GM19372 (cell line): ENCODE data around the gene SUCNR1.
"Not testable (repeated sequence)": the region's sequence is repeated elsewhere in the genome, so short reads cannot be mapped to it uniquely, and the experiment has no call there.

Experiments
- ATAC-seq: cut with Tn5 transposase; IDR thresholded peaks from one replicate; pipeline ENCODE4 v1.9.1; 2021; ENCODE audit warnings: mild to moderate bottlenecking, low read depth, moderate library complexity; ENCODE audit not compliant: unreplicated experiment

The SUCNR1 gene

GRCh38 chr3:151900460-151900859 is 27.0 kb downstream of the SUCNR1 start:
- ATAC-seq: no peak

GRCh38 chr3:151900884-151901643 is 27.6 kb downstream of the SUCNR1 start:
- no peak for ATAC-seq

DNA sequence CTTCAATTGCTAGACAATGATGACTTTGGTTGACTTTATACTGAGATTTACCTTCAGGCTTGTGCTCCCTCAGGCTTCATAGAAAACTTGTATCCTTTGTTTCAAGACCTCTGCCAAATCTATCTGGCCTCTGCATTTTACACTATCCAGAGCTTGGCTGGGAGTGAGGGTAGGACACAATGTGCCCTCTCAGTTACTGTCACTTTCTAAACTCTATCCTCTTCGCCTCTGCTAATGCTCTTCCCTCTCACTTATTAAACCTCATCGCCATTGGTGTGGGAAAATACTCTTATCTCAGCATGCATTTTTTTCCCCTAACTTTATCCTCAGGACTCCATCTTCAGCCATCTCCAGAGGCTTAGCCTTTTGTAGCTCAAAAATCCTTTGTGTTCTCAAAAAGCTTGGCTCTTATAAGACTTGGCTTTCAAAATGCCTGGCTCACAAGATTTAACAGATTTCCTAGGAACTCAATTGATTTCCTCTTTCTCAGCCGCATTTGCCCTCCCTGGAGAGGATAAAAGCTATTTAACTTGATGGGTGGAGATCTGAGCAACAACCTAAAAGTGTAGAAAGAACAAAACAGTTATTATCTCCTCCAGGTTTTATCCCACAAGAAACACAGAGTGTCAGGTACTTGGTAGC is 28.3 kb downstream of the SUCNR1 start:
- no peak for ATAC-seq

GRCh38 chr3:151903501-151903991 is 30.1 kb downstream of the SUCNR1 start:
- no peak for ATAC-seq

DNA sequence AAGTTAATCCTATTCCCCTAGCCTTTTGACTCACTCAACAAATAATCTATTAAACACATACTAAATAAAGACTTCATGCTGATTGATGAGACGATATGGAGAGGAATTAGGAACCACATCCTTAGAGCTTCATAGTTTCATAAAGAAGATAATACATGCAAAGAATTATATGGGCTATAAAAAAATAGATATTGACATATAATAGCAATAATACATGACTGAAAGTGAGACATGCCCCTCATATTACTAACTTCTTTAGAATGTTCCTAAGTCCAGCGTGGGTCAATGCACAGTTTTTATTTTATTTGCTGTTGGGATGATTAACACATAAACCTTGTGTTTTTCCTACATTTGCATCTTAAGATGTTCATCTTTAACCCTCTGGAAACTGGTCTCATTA is 32.2 kb downstream of the SUCNR1 start:
- no peak for ATAC-seq

DNA sequence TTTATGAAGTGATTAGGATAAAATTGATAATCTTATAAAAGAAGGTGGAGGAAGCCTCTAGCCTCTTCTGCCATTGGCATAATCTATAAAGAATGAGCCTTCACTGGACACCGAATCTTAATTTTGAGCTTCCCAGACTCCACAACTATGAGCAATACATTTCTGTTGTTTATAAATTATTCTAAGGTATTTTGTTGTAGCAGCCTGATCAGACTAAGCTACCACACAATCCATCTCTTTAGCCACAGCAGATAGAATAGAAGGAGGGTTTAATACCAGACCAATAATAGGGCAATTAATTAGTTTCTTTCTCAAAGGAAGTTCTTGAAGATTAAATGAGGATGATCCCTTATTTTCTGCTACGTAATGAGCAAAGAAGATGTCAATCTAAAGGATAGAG is 33.3 kb downstream of the SUCNR1 start:
- no peak for ATAC-seq

GRCh38 chr3:151908399-151908798 is 35.0 kb downstream of the SUCNR1 start:
- ATAC-seq: no peak

DNA sequence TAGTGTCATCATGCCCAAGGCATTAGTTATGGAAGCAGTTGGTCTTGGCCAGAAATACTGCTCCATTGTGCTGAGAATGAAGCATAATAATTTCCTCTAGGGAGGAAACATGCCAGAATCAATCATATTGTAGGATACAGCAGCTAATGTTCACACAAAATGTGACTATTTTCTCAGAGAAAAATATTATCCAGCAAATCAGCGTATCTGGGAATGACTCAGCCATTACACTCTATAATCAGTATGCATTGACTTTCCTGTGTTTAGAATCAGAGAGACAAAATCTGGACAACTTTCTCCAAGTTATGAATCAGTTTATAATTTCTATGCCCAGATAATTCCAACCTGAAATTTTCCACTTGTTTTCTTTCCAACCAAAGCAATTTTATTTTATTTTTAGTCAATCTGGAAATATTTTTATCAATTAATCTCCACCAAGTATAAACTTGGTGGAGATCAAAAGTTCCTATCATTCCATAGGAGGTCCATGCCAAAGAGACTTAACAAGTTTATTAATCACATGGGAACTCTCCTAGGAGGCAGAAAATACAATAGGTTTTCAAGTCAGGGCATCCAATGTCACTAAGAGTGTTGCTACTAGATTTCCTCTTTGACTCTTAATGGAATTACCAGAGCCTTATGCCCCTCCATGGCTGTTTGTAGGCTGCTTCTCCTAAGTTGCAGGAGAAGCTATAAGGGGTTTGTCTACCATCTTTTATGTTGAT is 36.4 kb downstream of the SUCNR1 start:
- ATAC-seq: no peak

DNA sequence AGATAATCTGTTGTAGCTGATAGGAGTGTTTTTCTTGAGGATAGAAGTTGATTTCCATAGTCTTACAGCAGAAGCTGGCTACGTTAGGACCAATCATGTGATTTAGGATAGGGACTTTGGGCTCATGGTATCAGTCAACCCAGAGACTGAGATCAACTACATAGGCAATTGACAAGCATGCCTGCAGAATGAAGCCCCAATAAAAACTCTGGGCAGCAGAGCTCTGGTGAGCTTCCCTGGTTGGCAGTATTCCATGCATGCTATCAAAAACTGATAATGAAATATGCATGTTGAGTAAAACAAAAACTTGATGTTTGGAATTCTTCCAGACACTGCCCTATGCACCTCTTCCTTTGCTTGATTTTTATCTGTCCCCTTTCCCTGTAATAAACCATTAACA is 38.0 kb downstream of the SUCNR1 start:
- ATAC-seq: no peak

- no peak for ATAC-seq
These were observed 38.6 kb downstream of the SUCNR1 start for GRCh38 chr3:151912028-151912427.

DNA sequence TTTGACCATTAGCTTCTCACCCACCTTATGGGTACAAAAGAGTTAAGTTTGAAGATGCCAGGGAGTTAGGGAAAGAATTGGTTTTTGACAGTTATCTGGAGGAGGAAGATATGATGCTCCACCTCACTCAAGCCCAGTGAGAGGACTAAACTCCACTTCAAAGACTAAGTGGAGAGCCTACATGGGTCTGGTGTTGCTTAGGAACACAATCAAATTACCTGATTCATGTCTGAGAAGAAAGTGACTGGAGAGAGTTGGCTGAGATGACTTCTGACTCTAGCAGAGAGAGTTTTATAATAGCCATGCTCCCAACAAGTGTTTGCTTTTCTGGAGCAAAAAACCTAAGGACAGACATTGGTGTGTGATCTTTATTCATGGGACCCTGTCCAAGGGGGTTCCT is 43.3 kb downstream of the SUCNR1 start:
- no peak for ATAC-seq

- peak; percentile 63 for ATAC-seq
These were observed 45.0 kb downstream of the SUCNR1 start for GRCh38 chr3:151918253-151919029.

- ATAC-seq: no peak
These were observed 45.5 kb downstream of the SUCNR1 start for GRCh38 chr3:151919030-151919328.

DNA sequence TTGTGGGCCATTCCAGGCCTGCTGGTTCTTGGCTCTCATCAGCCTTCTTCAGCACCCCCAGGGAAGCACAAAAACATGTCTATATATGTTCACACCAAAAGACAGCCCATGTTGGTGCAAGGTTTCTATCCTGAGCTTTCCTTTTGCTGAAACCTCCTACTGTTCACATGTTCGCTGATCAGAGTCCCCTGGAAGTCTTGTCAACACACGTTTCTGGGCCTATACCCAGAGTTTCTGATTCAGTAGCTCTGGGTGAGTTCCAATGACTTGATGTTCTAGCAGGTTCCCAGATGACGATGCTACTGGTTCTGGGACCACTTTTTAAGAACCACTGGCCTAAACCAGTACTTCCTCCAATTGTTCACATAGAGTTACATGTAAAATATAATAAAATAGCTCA is 46.0 kb downstream of the SUCNR1 start:
- no peak for ATAC-seq

GRCh38 chr3:151923901-151924300 is 50.5 kb downstream of the SUCNR1 start:
- no peak for ATAC-seq

DNA sequence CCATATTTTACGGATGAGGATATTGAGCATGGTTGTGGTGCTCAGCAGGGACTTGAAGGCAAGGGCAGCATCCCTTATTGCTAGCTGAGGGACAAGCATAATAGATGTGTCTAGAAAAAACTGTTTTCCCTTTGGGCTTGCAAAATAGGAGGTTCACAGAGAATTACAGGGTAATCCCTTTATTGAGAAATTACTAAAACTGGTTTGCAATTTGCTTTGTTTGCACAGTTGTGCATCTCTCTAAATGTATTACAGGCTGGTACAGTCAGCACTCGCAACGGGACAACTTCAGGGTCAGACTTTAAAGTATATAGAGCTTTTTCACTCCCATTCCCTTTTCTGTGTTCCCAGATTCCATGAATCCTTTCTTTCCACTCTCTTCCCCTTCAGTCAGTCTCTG is 51.3 kb downstream of the SUCNR1 start:
- ATAC-seq: no peak

GRCh38 chr3:151925419-151925818 is 52.0 kb downstream of the SUCNR1 start:
- no peak for ATAC-seq

GRCh38 chr3:151925876-151926275 is 52.4 kb downstream of the SUCNR1 start:
- ATAC-seq: no peak

GRCh38 chr3:151926956-151927355 is 53.5 kb downstream of the SUCNR1 start:
- ATAC-seq: no peak

GRCh38 chr3:151927915-151928525 is 54.6 kb downstream of the SUCNR1 start:
- ATAC-seq: not testable (repeated sequence)
